ENCODE measurements around the gene PIPOX. TPM values are rescaled to one million over a fixed set of nuclear protein-coding genes. Genes with fewer than 3 reads are reported as not detected.

PIPOX gene
- total RNA-seq, 6 experiments from 2014 or later, result 167 to 322 (median 226) TPM

DNA sequence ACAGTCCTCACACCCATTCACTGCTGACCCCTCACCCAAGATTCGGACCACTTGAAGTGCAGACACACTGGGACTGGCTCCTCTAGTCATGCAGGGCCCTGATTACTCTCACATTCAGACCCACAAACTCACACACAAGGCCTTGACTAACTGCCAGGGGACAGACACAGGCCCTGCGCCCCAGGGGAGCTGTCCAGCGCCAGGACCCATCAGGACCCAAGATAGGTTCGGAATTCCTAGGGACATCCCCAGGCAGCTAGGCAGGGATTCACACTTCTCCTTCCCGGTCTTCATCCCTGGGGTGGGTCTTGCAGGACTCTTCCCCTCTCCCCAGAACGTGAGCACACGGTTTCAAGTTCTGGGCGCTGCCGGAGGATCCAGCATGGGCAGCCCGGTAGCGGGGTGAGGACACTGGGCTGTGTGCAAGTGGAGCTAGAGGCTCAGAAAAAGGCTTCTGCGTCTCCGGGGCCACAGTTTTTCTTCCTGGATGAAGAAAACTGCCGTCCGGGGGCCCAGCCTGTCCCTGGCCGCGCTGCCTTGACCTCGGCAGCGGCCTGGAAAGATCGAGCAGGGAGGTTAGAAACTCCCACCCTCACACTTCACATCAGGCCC lies 38.8 kb upstream of the PIPOX start:
- Histone ChIP-seq H3K27me3 (no peaks in the 10 kb centered on the region), H3K27ac (no peak overlapping the region), H3K36me3 (no peaks in the 10 kb centered on the region), H3K4me3 (no peak overlapping the region), H3K4me1 (peaks cover 0 to 3% (median 0%) of the 10 kb centered on the region in 4 donors), H3K9me3 (no peaks in the 10 kb centered on the region)
- intact Hi-C loops (cut with DNase I), result no loop called here
- WGBS (ENCODE audit: insufficient coverage, low coverage, low lambda C conversion rate, missing lambda C conversion rate), result 0% methylated on average over 3 of the region's 20 CpGs
- TF ChIP-seq, protein P1, sequence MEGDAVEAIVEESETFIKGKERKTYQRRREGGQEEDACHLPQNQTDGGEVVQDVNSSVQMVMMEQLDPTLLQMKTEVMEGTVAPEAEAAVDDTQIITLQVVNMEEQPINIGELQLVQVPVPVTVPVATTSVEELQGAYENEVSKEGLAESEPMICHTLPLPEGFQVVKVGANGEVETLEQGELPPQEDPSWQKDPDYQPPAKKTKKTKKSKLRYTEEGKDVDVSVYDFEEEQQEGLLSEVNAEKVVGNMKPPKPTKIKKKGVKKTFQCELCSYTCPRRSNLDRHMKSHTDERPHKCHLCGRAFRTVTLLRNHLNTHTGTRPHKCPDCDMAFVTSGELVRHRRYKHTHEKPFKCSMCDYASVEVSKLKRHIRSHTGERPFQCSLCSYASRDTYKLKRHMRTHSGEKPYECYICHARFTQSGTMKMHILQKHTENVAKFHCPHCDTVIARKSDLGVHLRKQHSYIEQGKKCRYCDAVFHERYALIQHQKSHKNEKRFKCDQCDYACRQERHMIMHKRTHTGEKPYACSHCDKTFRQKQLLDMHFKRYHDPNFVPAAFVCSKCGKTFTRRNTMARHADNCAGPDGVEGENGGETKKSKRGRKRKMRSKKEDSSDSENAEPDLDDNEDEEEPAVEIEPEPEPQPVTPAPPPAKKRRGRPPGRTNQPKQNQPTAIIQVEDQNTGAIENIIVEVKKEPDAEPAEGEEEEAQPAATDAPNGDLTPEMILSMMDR (IDR thresholded peaks at IDR 0.05), result no peak
- TF ChIP-seq POLR2A (IDR thresholded peaks at IDR 0.05), result no peak
- ATAC-seq, result peak in 1 of 4 donors; percentile 17
- DNase-seq, result no peak

DNA sequence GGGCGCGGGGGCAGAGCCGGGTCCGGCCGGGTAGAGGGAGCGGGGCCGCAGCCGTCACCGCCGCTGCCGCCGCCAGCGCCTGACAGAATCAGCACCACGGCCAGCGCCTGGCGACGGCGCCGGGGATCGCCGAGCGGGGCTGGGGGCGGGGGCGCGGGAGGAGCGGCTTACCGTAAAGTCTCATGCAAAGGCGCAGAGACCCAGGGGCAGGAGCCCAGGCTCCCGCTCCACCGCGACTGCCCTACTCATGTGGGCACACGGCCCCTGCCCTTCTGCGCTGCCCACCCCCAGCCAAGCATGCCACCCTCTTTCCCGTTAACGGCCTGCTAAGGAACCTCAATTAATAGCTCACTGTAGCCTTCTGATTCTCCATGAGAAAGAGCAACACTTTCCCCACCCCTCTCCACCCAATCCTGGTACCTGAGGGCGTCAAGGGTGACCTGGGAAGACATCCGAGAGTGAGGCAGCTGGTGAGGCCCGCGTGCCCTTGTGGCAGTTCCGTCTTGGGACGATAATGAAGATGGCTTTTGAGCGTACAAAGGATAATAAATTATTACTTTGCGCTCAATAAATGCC lies 36.9 kb upstream of the PIPOX start, which contains the start of gene SEZ6:
SEZ6 (minus strand) TSS at position 98 of the 576 bp plus-strand sequence. CDS start 164 bp downstream, outside the sequence.
- Histone ChIP-seq H3K4me1 (peaks cover 0 to 3% (median 0%) of the 10 kb centered on the region in 4 donors), H3K27me3 (no peaks in the 10 kb centered on the region), H3K36me3 (no peaks in the 10 kb centered on the region), H3K4me3 (no peak within 1 kb of the TSS), H3K9me3 (no peaks in the 10 kb centered on the region), H3K27ac (no peak within 1 kb of the TSS)
- 11% methylated on average over 9 of the region's 43 CpGs for WGBS (ENCODE audit: insufficient coverage, low coverage, low lambda C conversion rate, missing lambda C conversion rate)
- TF ChIP-seq POLR2A (IDR thresholded peaks at IDR 0.05), result no peak
- TF ChIP-seq, protein P1 (IDR thresholded peaks at IDR 0.05), result peak in 1 of 4 donors; percentile 18
- intact Hi-C loops (cut with DNase I), result no loop called here
- ATAC-seq (peak; percentile 84 to 96 (median 88)), DNase-seq (peak; percentile 74 to 79 (median 74))

DNA sequence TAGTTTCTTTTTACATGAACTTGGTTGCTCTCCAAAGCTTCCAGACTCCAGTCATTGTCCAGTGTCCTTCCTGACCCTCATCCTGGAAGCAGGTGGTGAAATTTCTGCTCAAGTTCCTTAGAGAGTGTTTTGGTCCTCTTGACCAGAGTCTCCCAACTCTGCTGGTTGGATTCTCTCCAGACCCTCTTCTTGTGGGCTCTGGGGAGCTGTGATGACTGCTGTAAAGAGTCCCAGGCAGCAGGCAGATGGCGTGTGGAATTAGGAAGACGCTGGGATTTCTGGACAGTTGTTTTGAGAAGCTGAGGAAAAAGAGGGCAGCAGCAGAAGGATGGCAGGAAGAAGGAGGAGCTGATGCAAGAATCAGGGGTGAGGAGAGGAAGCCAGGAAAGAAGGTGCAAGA lies 35.5 kb upstream of the PIPOX start:
- Histone ChIP-seq H3K9me3 (no peaks in the 10 kb centered on the region), H3K36me3 (no peaks in the 10 kb centered on the region), H3K27me3 (no peaks in the 10 kb centered on the region), H3K4me3 (no peak overlapping the region), H3K27ac (no peak overlapping the region), H3K4me1 (peaks cover 0 to 3% (median 0%) of the 10 kb centered on the region in 4 donors)
- intact Hi-C loops (cut with DNase I), result no loop called here
- no peak for DNase-seq
- ATAC-seq, result no peak
- no peak for TF ChIP-seq POLR2A (IDR thresholded peaks at IDR 0.05)
- TF ChIP-seq, protein P1 (IDR thresholded peaks at IDR 0.05), result no peak
- WGBS (ENCODE audit: insufficient coverage, low coverage, low lambda C conversion rate, missing lambda C conversion rate), result 25% methylated on average over 2 of the region's 2 CpGs

DNA sequence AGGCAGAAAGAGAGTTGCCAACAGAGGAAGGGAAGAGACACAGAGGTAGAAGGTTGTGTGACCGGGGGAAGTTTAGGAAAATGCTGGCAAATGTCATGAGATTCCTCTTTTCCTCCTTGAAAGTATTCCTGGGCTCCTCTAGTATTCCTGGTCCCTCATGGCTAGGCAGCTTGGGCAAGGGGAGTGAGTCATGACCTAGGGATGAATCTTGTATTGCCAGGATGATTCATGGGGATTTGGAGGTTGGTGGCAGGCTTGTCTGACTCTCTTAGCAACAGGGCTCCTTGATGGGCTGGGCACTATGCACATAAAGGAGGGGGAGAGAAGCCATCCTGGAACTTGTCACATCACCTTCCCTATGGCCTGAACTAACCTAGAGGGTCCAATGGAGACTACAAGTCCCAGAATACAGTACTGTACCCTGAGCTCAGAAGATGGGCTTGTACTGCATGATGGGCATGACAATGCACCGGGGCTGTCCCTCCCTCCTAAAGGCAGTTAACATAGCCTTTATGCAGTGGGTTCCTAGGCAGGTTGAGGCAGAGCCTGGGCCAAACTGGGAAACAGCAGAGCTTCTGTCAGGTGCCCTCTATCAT lies 35.0 kb upstream of the PIPOX start:
- intact Hi-C loops (cut with DNase I), result no loop called here
- DNase-seq, result no peak
- peaks cover 0 to 3% (median 0%) of the 10 kb centered on the region in 4 donors for H3K4me1 ChIP-seq
- TF ChIP-seq, protein P1 (IDR thresholded peaks at IDR 0.05), result no peak
- TF ChIP-seq POLR2A (IDR thresholded peaks at IDR 0.05), result no peak
- H3K36me3 ChIP-seq, result no peaks in the 10 kb centered on the region
- peak in 1 of 4 donors; percentile 40 for ATAC-seq
- 37% methylated on average over 2 of the region's 2 CpGs for WGBS (ENCODE audit: insufficient coverage, low coverage, low lambda C conversion rate, missing lambda C conversion rate)
- H3K4me3 ChIP-seq, result no peak overlapping the region
- no peaks in the 10 kb centered on the region for H3K27me3 ChIP-seq
- no peaks in the 10 kb centered on the region for H3K9me3 ChIP-seq
- H3K27ac ChIP-seq, result no peak overlapping the region

Data from right lobe of liver (tissue), 6 donors.